ENCODE measurements around the gene FLYWCH2.

The FLYWCH2 gene

GRCh38 chr16:2871926-2872325 lies 11.1 kb upstream of the FLYWCH2 start:
- TF ChIP-seq CTCF (IDR thresholded peaks at IDR 0.05; ENCODE audit: control insufficient read depth, extremely low read depth, insufficient read depth): no peak
- H3K4me3 ChIP-seq (ENCODE audit: low read depth, low read length): no peak overlapping the region
- DNase-seq (ENCODE audit: low read depth): no peak

GRCh38 chr16:2874032-2874911 lies 8.7 kb upstream of the FLYWCH2 start:
- peak overlapping the region; percentile 30; the same call in 1 of the 2 replicates for H3K4me3 ChIP-seq (ENCODE audit: low read depth, low read length)
- no peak for DNase-seq (ENCODE audit: low read depth)
- TF ChIP-seq CTCF (IDR thresholded peaks at IDR 0.05; ENCODE audit: control insufficient read depth, extremely low read depth, insufficient read depth): no peak

GRCh38 chr16:2874912-2875362 lies 8.1 kb upstream of the FLYWCH2 start:
- H3K4me3 ChIP-seq (ENCODE audit: low read depth, low read length): no peak overlapping the region; the same call in 1 of the 2 replicates
- DNase-seq (ENCODE audit: low read depth): peak; percentile 46
- TF ChIP-seq CTCF (IDR thresholded peaks at IDR 0.05; ENCODE audit: control insufficient read depth, extremely low read depth, insufficient read depth): peak; percentile 95

- DNase-seq (ENCODE audit: low read depth): no peak
- H3K4me3 ChIP-seq (ENCODE audit: low read depth, low read length): no peak overlapping the region
- TF ChIP-seq CTCF (IDR thresholded peaks at IDR 0.05; ENCODE audit: control insufficient read depth, extremely low read depth, insufficient read depth): no peak
Measured at GRCh38 chr16:2879854-2880508, 3.0 kb upstream of the FLYWCH2 start.

GRCh38 chr16:2881783-2882649 lies 999 bp upstream of the FLYWCH2 start:
- no peak for DNase-seq (ENCODE audit: low read depth)
- peak overlapping the region; percentile 73 for H3K4me3 ChIP-seq (ENCODE audit: low read depth, low read length)
- no peak for TF ChIP-seq CTCF (IDR thresholded peaks at IDR 0.05; ENCODE audit: control insufficient read depth, extremely low read depth, insufficient read depth)

GRCh38 chr16:2883458-2883908 lies 468 bp downstream of the FLYWCH2 start:
- peak overlapping the region; percentile 73 for H3K4me3 ChIP-seq (ENCODE audit: low read depth, low read length)
- no peak for DNase-seq (ENCODE audit: low read depth)
- no peak for TF ChIP-seq CTCF (IDR thresholded peaks at IDR 0.05; ENCODE audit: control insufficient read depth, extremely low read depth, insufficient read depth)

Measured in LNCaP clone FGC (cell line).